ENCODE results near the gene PPM1H.

GRCh38 chr12:62779488-62779887, 155.5 kb downstream of the PPM1H start:
- TF ChIP-seq EZH2 (IDR thresholded peaks at IDR 0.05; ENCODE audit: low read length, unreplicated experiment) (no peak), CTCF (conservative IDR thresholded peaks at IDR 0.05; ENCODE audit: low read depth, low read length) (no peak)
